Activated CD8-positive, alpha-beta T cell treated with anti-CD3 and anti-CD28 coated beads for 36 hours (primary cell): ENCODE measurements around the gene ADAM10. TPM values are rescaled to one million over a fixed set of nuclear protein-coding genes. Genes with fewer than 3 reads are reported as not detected.
A peak's percentile ranks its signal among the peaks of the same experiment; 100 is the strongest.

ENCODE experiments used
- ATAC-seq: fragments of 200-7000 bp; cut with Tn5 transposase; one replicate; pipeline ENCODE4 v1.10.0; 2021; ENCODE audit warnings: mild to moderate bottlenecking, moderate library complexity
- CTCF ChIA-PET: fragments of 350-600 bp; sonication (Branson Sonifier 250); formaldehyde crosslinking; loops from one replicate; lab custom pipeline; 2021; ENCODE audit warnings: antibody characterized with exemption; lab: Charles Lee
- POLR2A ChIA-PET: fragments of 350-600 bp; sonication (Branson Sonifier 250); formaldehyde crosslinking; loops from one replicate; lab custom pipeline; 2021; ENCODE audit warnings: antibody characterized with exemption; lab: Charles Lee
- DNase-seq: peaks from one replicate; pipeline ENCODE4 v3.0.0-alpha.2; 2020
- H3K27ac Mint-ChIP-seq: one replicate; pipeline ENCODE4 v1.8.0; 2021; ENCODE audit warnings: mild to moderate bottlenecking, mixed read lengths
- H3K27me3 Mint-ChIP-seq: one replicate; pipeline ENCODE4 v1.8.0; 2021; ENCODE audit warnings: mixed read lengths
- H3K36me3 Mint-ChIP-seq: one replicate; pipeline ENCODE4 v1.8.0; 2021; ENCODE audit warnings: low read depth, mixed read lengths
- H3K4me1 Mint-ChIP-seq: one replicate; pipeline ENCODE4 v1.8.0; 2021; ENCODE audit warnings: low read depth, mixed read lengths
- H3K4me3 Mint-ChIP-seq: one replicate; pipeline ENCODE4 v1.8.0; 2021; ENCODE audit warnings: mild to moderate bottlenecking, moderate library complexity, mixed read lengths
- H3K9me3 Mint-ChIP-seq: one replicate; pipeline ENCODE4 v1.8.0; 2021; ENCODE audit warnings: mixed read lengths
- intact Hi-C: fragments of 100-400 bp; cut with micrococcal nuclease; formaldehyde crosslinking; loops from one replicate; pipeline ENCODE4 v1.10.0; 2022
- total RNA-seq, 2 experiments: library from RNA; stranded (reverse); gene quantifications; one replicate each; pipeline ENCODE4 v1.2.3, GENCODE V29; 2021
- TF ChIP-seq, protein P1 (sequence below): fragments of 200-600 bp; IDR thresholded peaks from one replicate; pipeline ENCODE4 v1.8.0; 2022; ENCODE audit warnings: antibody characterized with exemption, mild to moderate bottlenecking

Gene ADAM10, protein sequence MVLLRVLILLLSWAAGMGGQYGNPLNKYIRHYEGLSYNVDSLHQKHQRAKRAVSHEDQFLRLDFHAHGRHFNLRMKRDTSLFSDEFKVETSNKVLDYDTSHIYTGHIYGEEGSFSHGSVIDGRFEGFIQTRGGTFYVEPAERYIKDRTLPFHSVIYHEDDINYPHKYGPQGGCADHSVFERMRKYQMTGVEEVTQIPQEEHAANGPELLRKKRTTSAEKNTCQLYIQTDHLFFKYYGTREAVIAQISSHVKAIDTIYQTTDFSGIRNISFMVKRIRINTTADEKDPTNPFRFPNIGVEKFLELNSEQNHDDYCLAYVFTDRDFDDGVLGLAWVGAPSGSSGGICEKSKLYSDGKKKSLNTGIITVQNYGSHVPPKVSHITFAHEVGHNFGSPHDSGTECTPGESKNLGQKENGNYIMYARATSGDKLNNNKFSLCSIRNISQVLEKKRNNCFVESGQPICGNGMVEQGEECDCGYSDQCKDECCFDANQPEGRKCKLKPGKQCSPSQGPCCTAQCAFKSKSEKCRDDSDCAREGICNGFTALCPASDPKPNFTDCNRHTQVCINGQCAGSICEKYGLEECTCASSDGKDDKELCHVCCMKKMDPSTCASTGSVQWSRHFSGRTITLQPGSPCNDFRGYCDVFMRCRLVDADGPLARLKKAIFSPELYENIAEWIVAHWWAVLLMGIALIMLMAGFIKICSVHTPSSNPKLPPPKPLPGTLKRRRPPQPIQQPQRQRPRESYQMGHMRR
- 10 to 100 TPM; 76.4 to 79.4 TPM for total RNA-seq

DNA sequence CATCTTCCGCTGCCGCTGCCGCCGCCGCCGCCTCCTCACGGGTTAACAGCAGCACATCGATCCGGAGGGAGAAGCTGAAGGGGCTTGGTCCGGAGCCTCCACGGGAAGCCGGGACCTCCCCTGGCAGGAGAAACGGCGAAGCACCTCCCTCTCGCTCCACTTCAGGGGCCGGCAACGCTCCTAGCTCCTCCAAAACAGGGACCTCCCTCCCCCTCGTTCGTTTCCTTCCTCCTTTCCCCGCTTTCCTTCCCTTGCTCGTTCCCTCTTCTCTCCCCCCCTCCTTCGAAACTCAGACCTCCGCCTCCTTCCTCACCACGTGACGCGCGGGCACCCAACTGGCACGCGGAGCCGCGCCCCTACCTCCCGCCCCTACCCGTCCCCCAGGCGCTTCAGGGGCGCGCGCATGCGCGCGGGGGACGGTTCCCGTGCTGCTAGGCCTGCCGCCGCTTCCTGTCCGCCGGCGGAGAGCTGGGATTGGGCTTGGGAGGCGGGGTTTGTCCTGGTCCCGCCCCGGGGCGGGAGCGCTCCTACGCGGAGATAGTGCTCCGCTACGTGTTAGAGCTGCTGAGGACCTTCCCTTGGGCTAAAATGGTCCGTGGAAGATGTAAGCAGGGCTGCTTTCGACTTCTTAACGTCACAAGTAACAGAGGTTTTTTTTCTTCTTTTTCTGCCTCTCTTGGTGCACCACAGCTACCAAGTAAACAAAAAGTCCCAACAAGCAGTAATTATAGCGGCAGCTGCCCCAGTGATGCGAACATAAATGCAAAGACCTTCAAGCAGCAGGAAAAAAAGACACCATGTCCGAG lies at the start of gene ADAM10:
TSS of gene ADAM10 (minus strand) at position 176 of the 806 bp plus-strand sequence. CDS start at position 3, 173 bp downstream.
- peak within 1 kb of the TSS; percentile 91 for H3K4me3 Mint-ChIP-seq
- peaks cover 38% of the 10 kb centered on the region for H3K4me1 Mint-ChIP-seq
- H3K27me3 Mint-ChIP-seq, result no peaks in the 10 kb centered on the region
- no peaks in the 10 kb centered on the region for H3K9me3 Mint-ChIP-seq
- TF ChIP-seq, protein P1, sequence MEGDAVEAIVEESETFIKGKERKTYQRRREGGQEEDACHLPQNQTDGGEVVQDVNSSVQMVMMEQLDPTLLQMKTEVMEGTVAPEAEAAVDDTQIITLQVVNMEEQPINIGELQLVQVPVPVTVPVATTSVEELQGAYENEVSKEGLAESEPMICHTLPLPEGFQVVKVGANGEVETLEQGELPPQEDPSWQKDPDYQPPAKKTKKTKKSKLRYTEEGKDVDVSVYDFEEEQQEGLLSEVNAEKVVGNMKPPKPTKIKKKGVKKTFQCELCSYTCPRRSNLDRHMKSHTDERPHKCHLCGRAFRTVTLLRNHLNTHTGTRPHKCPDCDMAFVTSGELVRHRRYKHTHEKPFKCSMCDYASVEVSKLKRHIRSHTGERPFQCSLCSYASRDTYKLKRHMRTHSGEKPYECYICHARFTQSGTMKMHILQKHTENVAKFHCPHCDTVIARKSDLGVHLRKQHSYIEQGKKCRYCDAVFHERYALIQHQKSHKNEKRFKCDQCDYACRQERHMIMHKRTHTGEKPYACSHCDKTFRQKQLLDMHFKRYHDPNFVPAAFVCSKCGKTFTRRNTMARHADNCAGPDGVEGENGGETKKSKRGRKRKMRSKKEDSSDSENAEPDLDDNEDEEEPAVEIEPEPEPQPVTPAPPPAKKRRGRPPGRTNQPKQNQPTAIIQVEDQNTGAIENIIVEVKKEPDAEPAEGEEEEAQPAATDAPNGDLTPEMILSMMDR, result no peak
- ChIA-PET CTCF (interaction anchor here (0.9 to 2.4 kb wide), 5 partner anchors 11 to 522 kb away, joined by 3 to 21 read pairs (median 5); partner anchors contain the start of gene MINDY2), POLR2A (interaction anchor here (0.9 to 1.3 kb wide), 5 partner anchors 11 to 345 kb away, joined by 3 to 6 read pairs (median 3); partner anchors contain the start of gene MINDY2)
- ATAC-seq, result peak; percentile 95
- intact Hi-C loops, result no loop called here
- peaks cover 14% of the 10 kb centered on the region for H3K36me3 Mint-ChIP-seq
- peak; percentile 98 for DNase-seq
- peak within 1 kb of the TSS; percentile 96 for H3K27ac Mint-ChIP-seq

DNA sequence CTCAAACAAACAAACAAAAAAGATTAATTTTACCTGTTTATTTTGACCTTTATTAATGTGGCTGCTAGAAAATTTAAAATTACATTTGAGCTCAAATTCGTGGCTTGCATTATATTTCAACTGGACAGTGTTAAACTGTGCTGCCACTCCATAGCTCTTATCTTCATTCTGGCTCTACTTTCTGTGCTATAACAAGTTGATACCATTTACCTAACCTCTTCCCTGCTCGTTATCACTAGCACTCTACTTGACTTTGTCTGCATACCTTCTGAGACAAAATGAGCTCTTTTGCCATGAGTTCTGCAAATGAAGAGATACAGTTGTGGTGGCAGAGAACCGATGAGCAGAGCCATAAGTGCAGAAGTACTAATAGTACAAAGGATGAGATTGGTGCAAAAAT lies 48.0 kb upstream of the ADAM10 start:
- TF ChIP-seq, protein P1, result no peak
- no peaks in the 10 kb centered on the region for H3K27me3 Mint-ChIP-seq
- ChIA-PET POLR2A (interaction anchor here (1.4 kb wide), 1 partner anchor 26 kb away, joined by 4 read pairs; the partner anchor contains the start of gene MINDY2), CTCF (no interaction called here)
- H3K4me3 Mint-ChIP-seq, result no peak overlapping the region
- ATAC-seq, result no peak
- intact Hi-C loops, result no loop called here
- peaks cover 23% of the 10 kb centered on the region for H3K4me1 Mint-ChIP-seq
- no peaks in the 10 kb centered on the region for H3K9me3 Mint-ChIP-seq
- H3K36me3 Mint-ChIP-seq, result peaks cover 5% of the 10 kb centered on the region
- H3K27ac Mint-ChIP-seq, result no peak overlapping the region
- no peak for DNase-seq

DNA sequence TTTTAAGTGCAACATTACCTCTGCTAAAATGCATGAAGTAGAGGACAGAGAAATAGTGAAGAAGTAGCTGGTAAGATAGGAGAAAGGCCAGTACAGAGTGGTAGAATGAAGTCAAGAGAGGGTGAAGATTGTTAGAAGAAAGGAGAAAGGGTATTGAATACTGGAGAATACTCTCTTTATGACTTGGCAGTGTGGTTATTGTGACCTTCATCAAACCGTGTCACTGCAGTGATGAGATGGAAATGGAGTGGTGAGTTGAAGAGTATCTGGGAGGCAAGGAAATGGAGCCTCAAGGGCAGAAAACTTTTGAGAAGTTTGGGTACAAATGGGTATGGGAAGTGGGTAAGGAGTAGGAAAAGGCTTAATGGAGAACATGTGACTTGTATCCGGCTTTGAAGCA lies 46.3 kb upstream of the ADAM10 start:
- H3K36me3 Mint-ChIP-seq, result peaks cover 3% of the 10 kb centered on the region
- ATAC-seq (peak; percentile 55), DNase-seq (peak; percentile 24)
- ChIA-PET CTCF (no interaction called here), POLR2A (interaction anchor here (0.6 kb wide), 1 partner anchor 171 kb away, joined by 3 read pairs; no protein-coding TSS in a partner anchor)
- TF ChIP-seq, protein P1, result no peak
- H3K27ac Mint-ChIP-seq, result no peak overlapping the region
- H3K27me3 Mint-ChIP-seq, result no peaks in the 10 kb centered on the region
- peaks cover 23% of the 10 kb centered on the region for H3K4me1 Mint-ChIP-seq
- intact Hi-C loops, result no loop called here
- no peaks in the 10 kb centered on the region for H3K9me3 Mint-ChIP-seq
- H3K4me3 Mint-ChIP-seq, result no peak overlapping the region

DNA sequence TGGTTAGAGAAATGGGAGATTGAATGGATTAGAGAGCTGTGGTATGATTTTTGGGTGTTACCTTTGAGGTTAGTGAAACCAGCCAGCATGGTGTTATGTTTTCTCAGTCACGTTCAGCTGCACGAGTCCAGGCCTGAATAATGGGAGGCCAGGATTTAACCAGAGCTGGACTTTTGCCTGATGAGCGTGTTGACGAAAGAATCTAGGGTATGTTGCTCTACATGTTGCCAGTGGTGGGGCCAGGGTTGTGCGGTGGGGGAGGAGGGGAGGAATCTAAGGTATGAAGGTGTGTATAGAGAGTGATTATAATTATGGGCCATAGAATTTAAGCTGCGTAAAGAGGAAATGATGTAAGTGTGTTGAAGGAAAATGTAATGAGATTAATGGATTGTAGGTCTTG lies 44.4 kb upstream of the ADAM10 start:
- H3K4me3 Mint-ChIP-seq, result no peak overlapping the region
- ATAC-seq, result no peak
- TF ChIP-seq, protein P1, result no peak
- DNase-seq, result no peak
- H3K36me3 Mint-ChIP-seq, result peaks cover 3% of the 10 kb centered on the region
- no peaks in the 10 kb centered on the region for H3K27me3 Mint-ChIP-seq
- ChIA-PET CTCF (no interaction called here), POLR2A (interaction anchor here (0.7 kb wide), 1 partner anchor 22 kb away, joined by 3 read pairs; no protein-coding TSS in a partner anchor)
- no peaks in the 10 kb centered on the region for H3K9me3 Mint-ChIP-seq
- no peak overlapping the region for H3K27ac Mint-ChIP-seq
- H3K4me1 Mint-ChIP-seq, result peaks cover 14% of the 10 kb centered on the region
- intact Hi-C loops, result no loop called here
